UCSD-AML1 (cell line): ENCODE data around the gene CT45A2.
"Not testable (repeated sequence)": the region's sequence is repeated elsewhere in the genome, so short reads cannot be mapped to it uniquely, and the experiment has no call there.

Experiments
- DNase-seq: peaks from one replicate; lab custom pipeline; 2025; ENCODE audit not compliant: unreplicated experiment; lab: John Stamatoyannopoulos, UW

Gene CT45A2

GRCh38 chrX:135819912-135820311 lies at the start of gene CT45A2:
TSS of gene CT45A2 (minus strand) at chrX:135820012. CDS start at chrX:135816265, 3,747 bp downstream.
- not testable (repeated sequence) for DNase-seq

- not testable (repeated sequence) for DNase-seq
These were observed 34.6 kb upstream of the CT45A2 start, which contains the start of gene CT45A8 for GRCh38 chrX:135854438-135854837. TSS of gene CT45A8 (minus strand) at chrX:135854538. CDS start at chrX:135850783, 3,755 bp downstream.

GRCh38 chrX:135837180-135837579 lies 17.4 kb upstream of the CT45A2 start, which contains the start of gene CT45A7:
TSS of gene CT45A7 (minus strand) at chrX:135837280. CDS start at chrX:135833533, 3,747 bp downstream.
- DNase-seq, result not testable (repeated sequence)

GRCh38 chrX:135802687-135803086 lies 17.1 kb downstream of the CT45A2 start, which contains the start of gene CT45A6:
TSS of gene CT45A6 (minus strand) at chrX:135802787. CDS start at chrX:135798993, 3,794 bp downstream.
- DNase-seq, result not testable (repeated sequence)

GRCh38 chrX:135785403-135785802 lies 34.4 kb downstream of the CT45A2 start, which contains the start of gene CT45A5:
TSS of gene CT45A5 (minus strand) at chrX:135785503. CDS start at chrX:135781729, 3,774 bp downstream.
- DNase-seq, result not testable (repeated sequence)

GRCh38 chrX:135768091-135768490 lies 51.7 kb downstream of the CT45A2 start, which contains the start of gene CT45A3:
TSS of gene CT45A3 (minus strand) at chrX:135768191. CDS start at chrX:135764444, 3,747 bp downstream.
- not testable (repeated sequence) for DNase-seq
